Measurements from ENCODE around the gene KIF17. TPM values are rescaled to one million over a fixed set of nuclear protein-coding genes. Genes with fewer than 3 reads are reported as not detected.

KIF17 gene
- total and polyA plus RNA-seq, 2 of the 8 experiments (the other 6 are each of a cell fraction or from before 2014, with no cell fraction given), result 6.9 to 10.4 TPM

DNA sequence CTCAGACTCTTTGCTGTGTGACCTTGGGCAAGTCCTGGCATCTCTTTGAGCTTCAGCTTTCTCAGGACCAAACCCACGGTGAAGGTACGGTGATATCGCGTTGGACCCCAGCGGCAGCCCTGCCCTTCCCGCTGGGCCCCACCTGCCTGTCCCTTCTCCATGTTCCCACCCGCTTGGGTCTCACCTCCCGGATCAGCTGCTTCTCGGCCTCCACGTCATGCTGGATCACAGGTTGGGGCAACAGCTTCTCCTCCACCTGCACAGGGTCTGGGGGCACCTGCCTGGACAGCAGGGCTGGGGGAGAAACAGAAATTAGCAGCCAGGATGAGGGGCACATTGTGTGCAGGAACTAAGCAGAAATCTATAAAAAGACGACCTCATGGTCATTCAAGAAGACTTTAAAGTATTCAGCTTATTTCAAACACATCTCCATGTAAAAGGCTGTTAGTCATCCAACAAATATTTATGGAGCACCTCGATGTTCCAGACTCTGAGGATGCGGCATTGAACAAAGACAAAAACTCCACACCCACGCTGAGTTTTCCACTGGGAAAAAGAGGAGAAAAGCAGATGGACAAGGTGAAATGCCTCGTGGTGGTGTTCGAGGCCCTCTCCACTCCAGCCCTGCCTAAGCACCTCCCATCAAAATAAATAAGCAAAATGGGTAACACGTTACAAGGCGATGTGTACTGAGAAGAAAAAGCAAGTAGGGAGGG is 19.5 kb downstream of the KIF17 start:
- H3K4me3 ChIP-seq (ENCODE audit: extremely low read depth in 1 of 4, insufficient read depth in 2 of 4, low read depth in 3 of 4, low read length in 4 of 4), result no peak overlapping the region
- H3K14ac ChIP-seq (ENCODE audit: insufficient read length), result no peak overlapping the region
- no peak for FAIRE-seq
- no peak overlapping the region for H2BK120ac ChIP-seq (replicated peaks; ENCODE audit: low read depth, low read length)
- H4K20me1 ChIP-seq (replicated peaks in 1 of 2; ENCODE audit: control insufficient read depth in 1 of 2, insufficient read depth in 2 of 2, low read length in 2 of 2), result peaks cover 2 to 9% of the 10 kb centered on the region in 2 experiments
- TF ChIP-seq BRCA1 (IDR thresholded peaks at IDR 0.05; ENCODE audit: low read depth, low read length) (no peak), NRF1 (IDR thresholded peaks at IDR 0.05; ENCODE audit: low read depth, low read length) (no peak), POU5F1 (IDR thresholded peaks at IDR 0.05; ENCODE audit: low read depth, low read length) (no peak)
- no peak overlapping the region for H2BK5ac ChIP-seq (ENCODE audit: low read depth, low read length)
- ChIA-PET POLR2A (ENCODE audit: partially characterized antibody) (interaction anchor here (0.7 to 3.7 kb wide), 6 partner anchors 12 to 89 kb away, joined by 3 to 16 read pairs (median 6); partner anchors contain the start of gene HP1BP3), CTCF (ENCODE audit: partially characterized antibody) (interaction anchor here (1.5 to 5.1 kb wide), 10 partner anchors 8 to 124 kb away, joined by 4 to 82 read pairs (median 14); partner anchors contain the start of genes KIF17 and SH2D5)
- no peak overlapping the region for H3K18ac ChIP-seq (ENCODE audit: extremely low read depth, low read length)
- no peak for DNase-seq (ENCODE audit: low read depth in 1 of 2, low spot score in 2 of 2)
- no peaks in the 10 kb centered on the region for H3K79me2 ChIP-seq (ENCODE audit: control insufficient read depth in 1 of 2, insufficient read depth in 2 of 2, low read length in 2 of 2)
- H3K56ac ChIP-seq (replicated peaks; ENCODE audit: insufficient read length, low read depth, low read length), result no peak overlapping the region
- H2BK20ac ChIP-seq (ENCODE audit: low read length), result no peak overlapping the region
- H2BK12ac ChIP-seq (ENCODE audit: low read depth, low read length), result no peak overlapping the region
- no peak overlapping the region for H2BK15ac ChIP-seq (ENCODE audit: low read length)
- H2AFZ ChIP-seq (ENCODE audit: low read length), result no peak overlapping the region
- no peaks in the 10 kb centered on the region for H3K9me3 ChIP-seq (ENCODE audit: insufficient read depth in 2 of 2, low read depth in 1 of 2, low read length in 1 of 2)
- H3K27ac ChIP-seq (ENCODE audit: low read depth, low read length), result no peak overlapping the region
- no peaks in the 10 kb centered on the region for H3K79me1 ChIP-seq (ENCODE audit: low read depth, low read length)
- no peak overlapping the region for H3K4me2 ChIP-seq (ENCODE audit: insufficient read depth in 1 of 2, low read depth in 2 of 2, low read length in 2 of 2)
- no peak overlapping the region for H4K8ac ChIP-seq (ENCODE audit: extremely low read depth, insufficient read depth, low read length)
- no peak overlapping the region for H3K4ac ChIP-seq (replicated peaks; ENCODE audit: insufficient read length, low read depth, low read length)
- no peak overlapping the region for H4K5ac ChIP-seq (ENCODE audit: insufficient read length, low read depth, low read length)
- H3K4me1 ChIP-seq (replicated peaks in 1 of 4; ENCODE audit: control insufficient read depth in 3 of 4, insufficient read depth in 4 of 4, low read length in 3 of 4), result peaks cover 0 to 6% (median 4%) of the 10 kb centered on the region in 4 experiments; a peak in 3 of 7 replicates
- H3K36me3 ChIP-seq (ENCODE audit: control insufficient read depth in 2 of 4, insufficient read depth in 4 of 4, low read length in 3 of 4), result no peaks in the 10 kb centered on the region; a peak in 1 of 8 replicates
- no peak overlapping the region for H3K23ac ChIP-seq (ENCODE audit: insufficient read length)
- H3K9ac ChIP-seq (replicated peaks in 1 of 4; ENCODE audit: extremely low read depth in 1 of 4, low read depth in 3 of 4, low read length in 3 of 4), result no peak overlapping the region
- WGBS, 2 experiments (ENCODE audit: extremely low coverage in 1 of 2, insufficient coverage in 1 of 2, insufficient read length in 1 of 2, insufficient replicate concordance in 2 of 2, low coverage in 1 of 2, low lambda C conversion rate in 2 of 2, missing lambda C conversion rate in 1 of 2), result 85% methylated on average over 18 of the region's 18 CpGs; no CpG with 5 or more reads in 1 of the 2 experiments
- peak overlapping the region; percentile 24 for H2AK5ac ChIP-seq (ENCODE audit: low read depth, low read length)
- no peak overlapping the region for H4K91ac ChIP-seq (replicated peaks; ENCODE audit: insufficient read length, low read length)
- H3K27me3 ChIP-seq (replicated peaks in 1 of 4; ENCODE audit: control insufficient read depth in 3 of 4, extremely low read depth in 1 of 4, insufficient read depth in 3 of 4, low read length in 3 of 4), result no peaks in the 10 kb centered on the region; a peak in 1 of 7 replicates
- peaks cover 10% of the 10 kb centered on the region; the same call in 1 of the 2 replicates for H3K23me2 ChIP-seq (ENCODE audit: low read depth, low read length)
